HG03175 (cell line): Measurements from ENCODE around the gene FBXL17.
A peak's percentile ranks its signal among the peaks of the same experiment; 100 is the strongest.
"Not testable (repeated sequence)": the region's sequence is repeated elsewhere in the genome, so short reads cannot be mapped to it uniquely, and the experiment has no call there.

Experiments
- ATAC-seq: cut with Tn5 transposase; IDR thresholded peaks from one replicate; pipeline ENCODE4 v1.9.1; 2021; ENCODE audit warnings: mild to moderate bottlenecking, moderate library complexity; ENCODE audit not compliant: unreplicated experiment

Gene FBXL17

GRCh38 chr5:108312258-108312657 is 69.6 kb downstream of the FBXL17 start:
- no peak for ATAC-seq

DNA sequence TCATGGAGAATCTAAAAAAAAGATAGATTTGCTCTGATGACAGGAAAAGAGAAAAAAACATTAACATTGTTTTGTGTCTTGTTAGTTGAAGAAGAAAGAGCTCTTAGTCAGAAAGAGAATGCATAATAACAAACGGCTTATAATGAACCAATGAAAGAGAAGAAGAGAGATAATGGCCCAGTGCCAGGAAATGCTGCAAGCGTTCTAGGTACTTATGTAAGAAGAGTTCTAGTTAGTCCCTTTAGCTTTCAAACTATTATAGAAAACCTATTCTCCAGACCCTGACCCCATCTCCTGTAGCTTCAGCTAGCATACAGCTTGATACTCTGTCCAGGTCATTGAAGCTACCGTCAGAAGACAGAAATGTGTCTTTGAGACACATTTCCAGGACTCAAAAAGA is 70.2 kb downstream of the FBXL17 start:
- no peak for ATAC-seq

DNA sequence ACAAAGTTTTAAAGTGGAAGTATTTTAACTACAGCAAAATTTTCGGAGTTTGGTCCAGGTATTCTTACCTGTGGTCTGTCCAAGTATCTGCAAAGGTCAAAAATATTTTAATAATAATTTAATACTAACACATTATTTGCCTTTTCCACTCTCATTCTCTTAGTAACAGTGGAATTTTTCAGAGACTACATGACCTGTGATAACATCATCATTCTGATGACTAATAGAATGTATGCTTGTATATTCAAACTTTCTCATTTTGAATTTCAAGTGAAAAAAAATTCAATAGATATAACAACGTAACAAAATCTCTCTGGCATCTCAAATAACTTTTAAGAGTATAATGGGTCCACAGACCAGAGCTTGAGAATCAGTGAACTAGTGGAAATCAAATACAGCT is 78.3 kb downstream of the FBXL17 start:
- ATAC-seq: no peak

DNA sequence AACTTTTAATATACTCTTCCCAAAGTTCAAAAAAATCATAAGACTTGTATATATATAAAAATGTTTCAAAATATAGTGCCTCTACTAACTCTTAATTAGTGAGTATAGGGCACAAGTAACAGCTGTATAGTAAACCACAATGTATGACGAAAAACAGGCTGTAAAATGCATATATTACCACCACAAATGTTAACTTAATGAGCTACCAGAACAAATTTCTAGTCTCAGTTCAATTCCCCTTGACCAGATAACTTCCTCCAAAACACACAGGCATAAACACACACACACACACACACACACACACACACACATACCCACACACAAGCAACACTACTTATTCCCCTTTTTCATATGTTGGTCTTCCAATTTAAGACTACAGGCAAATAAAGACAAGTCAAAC is 78.8 kb downstream of the FBXL17 start:
- no peak for ATAC-seq

- no peak for ATAC-seq
These were observed 84.8 kb downstream of the FBXL17 start for GRCh38 chr5:108297042-108297601.

DNA sequence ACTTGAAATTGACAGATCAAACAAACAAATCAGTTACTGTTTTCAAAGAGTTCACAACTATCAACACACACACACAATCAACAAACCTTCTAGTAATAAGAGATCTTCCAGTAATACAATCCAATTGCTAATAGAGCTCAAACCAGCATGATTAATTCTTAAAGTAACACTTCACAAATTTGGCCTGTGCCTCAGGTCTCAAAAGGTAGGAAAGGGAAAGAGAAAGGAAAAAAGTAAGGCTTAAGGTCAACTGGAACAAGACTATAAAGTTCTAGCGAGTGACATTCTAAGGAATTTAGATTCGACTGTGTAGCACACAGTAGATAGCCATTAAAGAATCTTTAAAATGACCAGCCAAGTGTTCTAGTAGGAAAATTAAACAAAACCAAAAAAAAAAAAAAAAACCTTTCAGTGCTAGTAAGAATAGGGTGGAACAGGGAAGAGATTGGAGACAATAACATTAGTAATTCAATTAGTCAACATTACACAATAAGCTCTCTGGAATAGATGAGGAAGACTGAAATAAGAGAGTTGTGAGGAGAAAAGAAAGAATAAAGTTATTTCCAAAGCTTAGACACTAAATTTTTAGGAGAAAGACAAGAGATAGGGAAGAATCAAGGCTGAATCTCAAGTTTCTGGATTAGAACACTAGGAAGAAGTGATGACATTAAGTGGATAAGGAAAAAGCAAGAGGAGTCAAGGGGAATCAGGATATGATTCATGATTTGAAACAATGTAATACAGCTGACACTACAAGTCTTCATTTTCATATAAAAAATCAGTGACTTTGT is 86.1 kb downstream of the FBXL17 start:
- no peak for ATAC-seq

DNA sequence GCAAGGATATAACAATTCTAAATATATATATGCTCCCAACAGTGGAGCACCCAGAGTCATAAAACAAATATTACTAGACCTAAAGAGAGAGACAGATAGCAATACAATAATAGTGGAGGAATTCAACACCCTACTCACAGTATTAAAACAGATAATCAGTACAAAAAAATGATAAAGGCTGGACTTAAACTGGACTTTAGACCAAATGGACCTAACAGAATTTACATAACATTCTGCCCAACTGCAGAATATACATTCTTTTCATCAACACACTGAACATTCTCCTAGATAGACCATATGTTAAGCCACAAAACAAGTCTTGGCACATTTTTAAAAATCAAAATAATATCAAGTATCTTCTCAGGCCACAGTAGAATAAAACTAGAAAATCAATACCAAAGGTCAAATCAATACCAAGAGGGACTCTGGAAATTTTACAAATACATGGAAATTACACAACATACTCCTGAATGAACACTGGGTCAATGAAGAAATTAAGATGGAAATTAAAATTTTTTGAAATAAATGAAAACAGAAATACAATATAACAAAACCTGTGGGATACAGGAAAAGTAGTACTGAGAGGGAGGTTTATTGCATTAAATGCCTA is 100.8 kb downstream of the FBXL17 start:
- no peak for ATAC-seq

- no peak for ATAC-seq
These were observed 101.7 kb downstream of the FBXL17 start for GRCh38 chr5:108280248-108280647.

GRCh38 chr5:108278285-108279240 is 103.3 kb downstream of the FBXL17 start:
- ATAC-seq: no peak

DNA sequence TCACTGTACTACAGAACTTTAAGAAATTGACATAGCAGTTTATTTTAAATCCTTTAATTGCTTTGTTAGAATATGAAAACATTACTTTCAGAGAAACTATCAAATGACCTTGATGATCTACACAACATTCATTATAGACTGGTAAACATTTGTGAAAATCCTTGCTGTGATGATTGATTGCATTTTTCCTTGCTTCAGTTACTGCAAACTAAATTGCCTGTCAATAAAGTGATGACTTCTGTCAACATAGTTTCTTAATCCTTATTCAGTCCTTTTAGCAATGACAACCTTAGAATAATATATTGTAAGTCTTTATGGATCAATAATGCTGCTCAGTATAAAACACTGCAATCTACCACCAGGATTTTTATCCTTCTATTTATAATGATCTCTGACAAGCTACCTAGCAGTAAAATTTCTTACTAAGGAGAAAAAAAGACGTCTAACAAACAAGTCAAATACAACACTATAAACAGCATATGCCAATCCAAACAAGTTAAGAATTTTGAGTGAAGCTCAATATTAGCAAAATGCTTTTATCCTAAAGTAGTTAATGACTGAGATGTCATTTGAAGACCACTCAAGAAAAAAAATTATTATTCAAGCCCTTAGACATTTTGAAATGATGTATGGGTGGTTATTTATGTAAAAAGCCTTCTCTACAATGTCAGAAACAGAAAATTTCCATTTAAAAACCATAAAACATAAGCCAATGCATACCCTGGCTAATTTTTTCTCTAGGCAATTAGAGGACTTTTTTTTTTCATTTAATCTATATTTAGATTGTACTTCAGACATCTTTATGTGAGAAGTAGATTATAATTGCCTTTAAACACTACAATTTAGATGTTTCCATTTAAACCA is 105.5 kb downstream of the FBXL17 start:
- no peak for ATAC-seq

DNA sequence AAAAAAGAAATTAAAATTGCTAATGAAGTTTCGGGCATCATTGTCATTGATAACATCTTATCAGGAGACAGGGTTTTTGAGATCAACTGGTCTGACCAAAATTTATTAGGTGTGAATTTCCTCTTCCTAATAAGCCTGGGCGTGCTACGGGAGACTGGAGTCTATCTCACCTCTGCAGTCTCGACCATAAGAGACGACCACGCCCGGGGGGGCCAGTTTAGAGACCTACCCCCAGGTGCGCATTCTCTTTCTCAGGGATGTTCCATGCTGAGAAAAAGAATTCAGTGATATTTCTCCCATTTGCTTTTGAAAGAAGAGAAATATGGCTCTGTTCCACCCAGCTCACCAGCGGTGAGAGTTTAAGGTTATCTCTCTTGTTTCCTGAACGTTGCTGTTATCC is 107.8 kb downstream of the FBXL17 start:
- ATAC-seq: not testable (repeated sequence)

DNA sequence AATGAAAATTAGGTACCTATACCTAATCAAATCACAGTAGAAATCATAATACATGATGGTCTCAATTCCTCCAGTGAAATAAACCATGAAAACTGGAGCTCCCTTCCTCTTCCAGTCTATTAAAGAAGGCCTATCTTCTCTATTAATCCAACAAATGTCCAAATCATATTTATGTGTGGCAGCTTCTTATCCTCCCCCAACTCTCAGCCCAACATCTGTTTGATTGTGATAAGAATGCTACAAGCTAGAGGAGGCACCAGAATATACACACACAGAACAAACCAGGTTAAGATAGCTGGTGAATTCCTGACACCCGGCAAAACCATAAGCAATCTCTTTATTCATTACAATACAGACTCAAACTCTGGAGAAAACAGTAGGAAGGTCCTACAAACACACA is 110.8 kb downstream of the FBXL17 start:
- ATAC-seq: no peak

- ATAC-seq: no peak
These were observed 115.7 kb downstream of the FBXL17 start for GRCh38 chr5:108266242-108266641.

DNA sequence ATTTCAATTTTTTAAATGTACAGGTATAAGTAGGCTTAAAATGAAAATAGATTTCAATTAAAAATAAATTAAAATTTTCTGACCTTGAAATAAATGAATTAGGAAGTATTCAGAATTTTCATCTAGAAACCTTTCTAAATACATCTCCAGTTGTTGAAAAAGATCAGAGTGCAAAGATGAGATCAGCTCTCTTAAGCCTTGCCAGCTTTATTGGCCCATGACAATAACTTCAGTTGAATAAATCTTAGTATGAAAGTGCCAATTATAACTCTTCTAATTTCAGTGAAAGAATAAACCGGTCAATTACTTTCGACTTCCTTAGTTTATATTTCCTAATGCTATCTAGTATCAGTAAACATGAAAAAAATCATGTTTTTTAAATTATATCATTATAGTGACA is 117.4 kb downstream of the FBXL17 start:
- no peak for ATAC-seq

GRCh38 chr5:108263338-108263737 is 118.6 kb downstream of the FBXL17 start:
- no peak for ATAC-seq

GRCh38 chr5:108260858-108261170 is 121.1 kb downstream of the FBXL17 start:
- no peak for ATAC-seq

GRCh38 chr5:108260117-108260857 is 121.6 kb downstream of the FBXL17 start:
- ATAC-seq: peak; percentile 90

GRCh38 chr5:108259306-108259705 is 122.6 kb downstream of the FBXL17 start:
- ATAC-seq: no peak

DNA sequence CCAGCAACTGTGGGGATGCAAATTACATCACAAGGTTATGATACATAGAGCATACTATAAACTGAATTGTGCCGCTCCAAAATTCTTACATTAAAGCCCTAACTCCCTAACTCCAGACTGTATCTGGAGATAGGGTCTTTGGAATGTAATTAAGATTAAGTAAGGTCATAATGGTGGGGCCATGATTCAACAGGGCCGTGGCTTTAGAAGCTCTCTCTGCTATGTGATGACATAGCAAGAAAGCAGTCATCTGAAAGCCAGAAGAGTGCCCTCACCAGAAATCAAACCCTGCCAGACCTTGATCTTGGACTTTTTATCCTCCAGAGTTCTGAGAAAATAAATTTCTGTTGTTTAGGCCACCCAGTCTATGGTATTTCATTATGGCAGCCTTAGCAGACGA is 123.9 kb downstream of the FBXL17 start:
- no peak for ATAC-seq

DNA sequence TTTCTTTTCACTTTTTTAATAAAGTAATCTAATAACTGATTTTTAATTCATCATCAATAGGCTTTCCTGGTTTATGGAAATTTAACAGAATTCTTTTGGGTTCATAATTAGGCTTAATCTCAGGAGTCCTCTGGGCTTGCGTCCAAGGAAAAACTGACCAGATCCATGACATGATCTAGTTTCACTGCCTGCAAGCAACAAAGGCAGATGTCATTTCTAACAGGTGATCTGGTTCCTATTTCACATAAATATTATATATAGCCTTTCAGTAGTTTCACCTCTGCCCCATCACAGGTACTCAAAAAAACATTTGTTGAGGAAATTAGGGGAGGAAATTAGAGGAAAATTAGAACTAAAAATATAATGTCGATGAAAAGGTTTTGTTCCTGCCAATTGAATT is 126.4 kb downstream of the FBXL17 start:
- ATAC-seq: no peak
